AG08396 (cell line): ENCODE data around the gene MACROD2.
"Not testable (repeated sequence)": the region's sequence is repeated elsewhere in the genome, so short reads cannot be mapped to it uniquely, and the experiment has no call there.

Experiments used
- DNase-seq: peaks from one replicate; pipeline ENCODE4 v3.0.0; 2012; ENCODE audit warnings: low spot score, mixed read lengths

MACROD2 gene

DNA sequence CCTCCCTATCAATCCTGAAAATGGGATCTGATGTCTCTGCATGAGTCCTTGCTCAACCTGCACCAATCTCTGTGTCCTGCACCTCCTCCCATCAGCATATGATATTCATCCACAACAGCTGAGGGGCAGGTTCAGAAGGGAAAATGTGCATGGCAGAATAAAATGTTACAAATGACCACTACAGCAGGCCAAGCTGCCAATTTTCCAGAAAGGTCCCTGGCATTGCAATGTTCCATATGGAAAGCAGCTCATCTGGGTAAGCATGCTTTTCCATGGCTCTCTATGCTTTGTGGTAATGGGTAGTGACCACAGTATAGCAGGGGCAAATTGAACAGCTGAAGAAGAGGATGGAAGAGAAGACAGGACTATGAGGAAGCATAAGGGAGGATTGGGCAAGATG, 1183.3 kb downstream of the MACROD2 start:
- no peak for DNase-seq

DNA sequence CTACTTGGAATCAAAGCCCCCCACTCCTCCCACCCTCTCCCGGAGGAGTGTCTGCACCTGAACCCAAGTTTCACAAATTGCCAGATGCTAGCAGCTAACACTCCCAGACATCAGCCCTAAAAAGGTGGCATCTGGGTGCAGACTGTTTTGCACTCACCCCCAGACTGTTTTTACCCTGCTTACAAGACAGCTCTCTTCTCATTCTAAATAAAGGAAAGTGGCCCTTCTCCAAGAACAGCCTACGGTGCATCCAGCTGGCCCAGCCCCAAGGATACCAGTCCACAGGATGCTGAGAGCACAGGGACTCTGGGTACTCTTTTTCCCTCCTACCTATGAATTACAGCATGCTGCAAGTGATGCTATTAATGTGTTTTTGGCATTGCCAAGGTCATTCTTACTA, 1184.1 kb downstream of the MACROD2 start:
- no peak for DNase-seq

DNA sequence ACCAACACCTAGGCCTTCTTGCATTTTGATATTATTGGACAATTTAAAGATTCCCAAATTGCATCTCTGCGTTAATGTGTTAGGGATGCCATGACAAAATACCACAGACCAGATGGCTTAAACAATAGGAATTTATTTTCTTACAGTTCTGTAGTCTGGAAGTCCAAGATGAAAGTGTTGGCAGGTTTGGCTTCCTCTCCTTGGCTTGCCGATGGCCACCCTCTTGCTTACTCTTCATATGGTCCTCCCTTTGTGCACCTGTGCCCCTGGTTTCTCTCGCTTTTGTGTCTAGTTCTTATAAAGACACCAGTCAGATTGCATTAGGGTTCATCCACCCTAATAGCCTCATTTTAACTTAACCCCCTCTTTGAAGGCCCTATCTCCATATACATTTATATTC, 1184.5 kb downstream of the MACROD2 start:
- DNase-seq: no peak

DNA sequence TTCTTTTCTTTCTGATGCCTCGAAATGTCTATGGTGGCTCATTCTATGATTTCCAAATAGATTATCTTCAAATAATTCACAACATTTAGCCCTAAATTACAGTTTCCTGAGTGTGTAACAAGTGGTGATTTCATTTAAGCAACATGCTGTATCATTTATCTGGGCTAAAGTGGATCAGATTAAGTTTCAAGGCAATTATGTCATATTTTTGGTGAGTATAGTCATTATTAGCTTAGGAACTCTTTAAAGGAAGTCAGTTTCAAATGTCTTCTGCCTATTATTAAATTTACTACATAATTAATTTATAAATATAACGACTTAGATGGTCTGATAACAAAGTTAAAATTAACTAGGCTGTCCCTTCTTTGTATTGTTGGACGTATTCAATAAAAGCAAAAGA, 1190.0 kb downstream of the MACROD2 start:
- DNase-seq: no peak

- DNase-seq: no peak
Observed at GRCh38 chr20:15185913-15186312, 1190.6 kb downstream of the MACROD2 start.

- no peak for DNase-seq
Observed at GRCh38 chr20:15187612-15188011, 1192.3 kb downstream of the MACROD2 start.

- DNase-seq: no peak
Observed at GRCh38 chr20:15188415-15188814, 1193.1 kb downstream of the MACROD2 start.

DNA sequence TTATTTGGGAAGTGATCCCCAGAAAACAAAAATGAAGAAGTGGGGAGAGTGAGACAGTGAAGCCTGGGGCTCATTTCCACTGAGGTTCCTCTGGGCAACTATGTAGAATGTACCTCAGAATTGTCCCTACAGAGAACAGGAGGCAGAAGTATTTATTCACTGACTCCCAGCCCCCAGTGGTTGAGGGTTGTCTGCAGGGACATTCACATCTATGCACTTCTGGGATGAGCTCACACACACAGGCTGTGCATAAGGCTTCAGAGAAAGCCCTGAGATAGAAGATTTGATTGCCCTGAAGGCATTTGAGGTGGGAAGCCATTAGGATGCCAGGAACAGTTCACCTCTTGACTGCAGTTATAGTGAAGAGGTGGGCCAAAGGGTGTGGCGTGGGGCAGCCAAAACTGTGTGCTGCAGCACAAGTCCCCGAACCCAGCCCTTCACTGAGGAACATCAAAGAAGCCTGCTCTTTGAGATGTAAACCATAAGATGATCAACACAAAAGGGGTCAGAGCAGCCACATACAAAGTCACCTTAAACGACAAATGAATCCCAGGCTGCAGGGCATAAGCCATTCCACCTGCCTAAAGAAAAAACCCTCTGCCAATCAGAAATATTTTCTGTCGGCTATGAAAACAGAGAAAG, 1195.9 kb downstream of the MACROD2 start:
- DNase-seq: no peak

- DNase-seq: no peak
Observed at GRCh38 chr20:15195378-15195777, 1200.1 kb downstream of the MACROD2 start.

DNA sequence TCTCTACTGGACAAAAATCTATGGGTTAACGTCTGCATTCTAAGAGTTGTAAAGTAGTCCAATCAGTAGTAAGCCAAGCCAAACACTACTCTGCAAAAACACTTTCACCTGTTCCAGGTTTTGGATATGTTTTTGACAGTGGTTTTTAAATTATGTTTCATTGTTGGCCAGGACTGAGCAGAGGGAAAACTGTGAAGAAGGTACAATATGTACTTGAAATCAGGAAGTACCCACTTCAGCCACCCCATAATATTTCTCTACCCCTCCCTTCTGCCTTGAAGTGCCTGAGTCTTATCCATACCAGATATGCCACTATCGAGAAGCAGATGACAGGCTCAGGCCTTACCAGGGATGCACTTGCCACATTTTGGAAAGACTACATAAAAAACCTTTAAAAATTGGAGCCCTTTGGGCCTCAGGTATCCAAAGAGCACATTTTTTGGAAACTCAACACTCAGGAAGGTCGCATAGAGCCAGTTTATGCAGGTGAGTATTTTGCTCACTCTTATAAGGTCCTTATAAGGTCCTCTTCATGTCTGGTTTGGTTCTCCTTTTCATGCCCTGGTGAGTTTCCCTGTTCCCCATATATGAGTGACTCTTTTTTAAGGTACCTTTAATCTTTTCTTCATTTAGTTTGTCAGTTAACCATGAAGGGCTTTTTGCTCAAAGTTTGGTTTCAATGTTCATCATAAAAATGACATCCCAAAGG, 1201.4 kb downstream of the MACROD2 start:
- no peak for DNase-seq

DNA sequence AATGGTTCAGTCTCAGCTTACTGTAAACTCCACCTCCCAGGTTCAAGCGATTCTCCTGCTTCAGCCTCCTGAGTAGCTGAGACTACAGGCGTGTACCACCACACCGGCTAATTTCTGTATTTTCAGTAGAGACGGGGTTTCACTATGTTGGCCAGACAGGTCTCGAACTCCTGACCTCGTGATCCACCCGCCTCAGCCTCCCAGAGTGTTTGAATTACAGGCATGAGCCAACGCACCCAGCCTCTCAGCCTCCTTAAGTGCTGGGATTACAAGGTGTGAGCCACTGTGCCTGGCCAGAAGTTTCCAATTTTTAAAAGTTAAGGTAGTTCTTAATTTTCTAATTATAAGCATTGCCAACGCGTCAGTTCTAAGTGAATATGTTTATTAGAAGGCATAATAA, 1202.7 kb downstream of the MACROD2 start:
- DNase-seq: not testable (repeated sequence)

GRCh38 chr20:15199698-15200097, 1204.4 kb downstream of the MACROD2 start:
- DNase-seq: no peak

DNA sequence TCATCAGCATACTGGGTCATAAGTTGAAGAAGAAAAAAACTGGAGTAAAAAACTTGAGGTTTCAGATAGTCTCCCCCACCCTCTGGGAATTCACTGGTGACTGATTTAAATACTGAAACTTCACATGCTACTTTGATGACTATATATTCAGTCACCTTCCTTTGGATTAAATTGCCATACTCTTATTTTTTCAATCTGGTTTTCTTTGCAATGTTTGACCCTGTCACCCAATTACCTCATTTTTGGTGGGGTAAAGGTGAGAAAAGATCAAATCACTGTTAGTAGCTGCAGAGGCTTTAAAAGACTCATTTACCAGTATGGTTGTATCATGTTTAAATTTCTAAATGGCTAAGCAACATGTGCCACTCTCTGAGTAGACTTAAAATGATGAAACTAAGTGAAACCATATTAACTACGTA, 1204.8 kb downstream of the MACROD2 start:
- DNase-seq: no peak

- DNase-seq: no peak
Observed at GRCh38 chr20:15201602-15202001, 1206.3 kb downstream of the MACROD2 start.

DNA sequence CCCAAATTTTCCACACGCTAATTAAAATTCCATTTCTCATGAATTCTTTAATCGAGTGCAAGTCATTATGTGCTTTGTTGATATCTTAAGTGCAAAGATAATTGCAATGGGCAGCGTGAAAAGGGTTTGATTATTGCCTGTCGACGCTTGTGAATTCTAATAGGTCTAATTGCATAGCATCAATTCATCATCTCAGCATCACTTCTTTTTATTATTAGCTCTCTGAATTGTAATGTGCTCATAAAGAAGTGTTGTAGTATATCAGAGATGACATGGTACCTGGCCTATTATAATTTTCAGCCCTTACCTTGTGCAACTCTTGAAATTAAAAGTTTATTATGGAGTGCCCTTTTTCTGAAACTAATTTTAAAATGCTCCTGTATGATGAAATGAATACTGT, 1208.9 kb downstream of the MACROD2 start:
- no peak for DNase-seq

GRCh38 chr20:15205028-15205427, 1209.7 kb downstream of the MACROD2 start:
- DNase-seq: no peak

DNA sequence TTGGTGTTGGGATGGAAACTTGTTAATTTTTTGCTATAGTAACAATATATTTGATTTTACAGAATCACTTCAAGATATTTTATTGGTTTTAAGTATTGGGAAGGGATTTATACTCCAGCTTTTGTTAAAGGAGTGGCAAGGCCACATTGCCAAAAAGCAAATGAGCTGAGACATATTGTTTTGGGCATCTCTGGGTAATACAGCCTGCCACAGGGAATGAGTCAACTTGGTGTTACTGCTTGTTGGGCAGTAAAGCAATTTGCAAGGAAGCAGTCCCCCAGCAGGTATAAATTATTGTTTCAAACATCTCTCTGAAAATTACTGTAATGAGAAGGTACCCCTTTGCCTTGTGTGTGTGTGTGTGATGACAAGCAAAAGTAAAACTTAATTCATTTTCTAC, 1210.4 kb downstream of the MACROD2 start:
- DNase-seq: no peak

DNA sequence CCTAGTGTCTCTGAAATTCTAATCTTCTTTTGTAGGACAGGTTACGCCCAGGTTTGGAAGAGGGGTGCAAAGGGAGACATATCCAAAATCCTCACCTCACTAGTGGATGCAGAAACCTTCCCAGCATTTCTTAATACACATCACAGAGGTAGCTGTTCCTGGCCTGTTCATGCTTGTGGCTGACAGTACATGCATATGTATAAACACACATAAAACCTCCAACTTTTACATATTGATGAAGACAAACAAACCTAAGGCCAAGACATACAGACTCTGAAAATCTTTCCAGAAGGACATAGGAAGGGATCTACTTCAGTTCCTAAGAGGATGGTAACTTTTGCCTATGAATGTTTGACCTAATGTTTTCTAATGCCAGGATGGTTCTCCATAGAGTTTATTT, 1214.2 kb downstream of the MACROD2 start:
- DNase-seq: no peak

DNA sequence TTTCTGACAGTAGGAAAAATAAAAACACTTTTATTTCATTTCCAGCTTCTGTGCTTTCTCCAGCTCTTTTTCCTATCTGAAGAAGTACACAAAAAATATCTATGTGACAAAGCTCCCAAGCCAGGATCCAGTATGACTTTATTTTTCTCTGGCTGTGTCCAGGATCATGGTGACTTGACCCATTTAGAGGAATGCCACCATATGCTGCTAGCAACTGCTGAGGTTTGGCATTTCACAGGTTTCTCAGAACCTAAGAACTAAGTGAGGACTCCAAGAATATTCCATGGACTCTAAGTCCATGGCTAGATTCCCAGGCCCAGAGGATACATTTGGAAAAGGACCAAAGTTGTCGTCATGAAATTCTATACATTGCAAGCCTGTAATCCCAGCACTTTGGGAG, 1218.7 kb downstream of the MACROD2 start:
- no peak for DNase-seq

GRCh38 chr20:15220009-15220656, 1224.8 kb downstream of the MACROD2 start:
- DNase-seq: no peak

DNA sequence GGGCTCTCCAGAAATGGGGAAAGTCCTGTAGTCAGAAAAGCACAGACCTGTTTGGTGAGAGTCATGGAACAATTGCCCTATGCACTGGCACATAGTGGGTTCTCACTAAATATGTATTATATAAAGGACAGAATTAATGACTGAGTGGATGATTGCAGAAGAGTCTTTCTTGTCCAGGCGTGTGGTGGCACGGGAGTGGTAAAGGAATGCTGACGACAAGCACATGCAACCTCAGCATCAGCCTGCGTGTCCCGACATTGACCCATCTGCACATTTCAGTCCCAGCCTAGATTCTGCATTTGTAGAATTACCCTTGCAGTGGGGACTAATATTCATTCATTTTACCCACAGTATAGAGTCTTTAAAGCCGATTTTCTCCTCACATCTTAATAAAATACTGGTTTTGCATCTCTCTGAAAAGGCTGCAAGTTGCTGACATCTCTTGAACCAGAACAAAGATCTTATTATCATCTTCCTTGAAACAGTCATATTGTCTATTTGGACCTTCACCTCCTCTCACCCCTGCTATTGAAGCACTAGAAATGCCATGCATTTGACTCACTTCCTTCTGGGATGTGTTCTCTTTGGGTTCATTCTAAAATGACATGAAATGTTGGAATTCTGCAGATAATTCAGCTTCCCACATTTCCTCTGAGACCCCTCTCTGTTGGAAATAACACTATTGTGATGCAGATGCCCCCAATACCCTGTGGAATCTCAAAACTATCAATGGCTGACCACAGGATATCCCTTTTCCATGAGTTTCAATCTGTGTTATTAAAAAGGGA, 1225.7 kb downstream of the MACROD2 start:
- DNase-seq: no peak

GRCh38 chr20:15222502-15223330, 1227.4 kb downstream of the MACROD2 start:
- DNase-seq: no peak
